Neural cell (in vitro differentiated cells): Measurements from ENCODE around the gene DNAJC3.

Source experiments
- CTCF ChIP-seq: fragments of 450-650 bp; IDR thresholded peaks from 2 replicates; pipeline ENCODE4 v1.5.1; 2014; ENCODE audit warnings: antibody characterized with exemption, mild to moderate bottlenecking, moderate library complexity; ENCODE audit not compliant: poor library complexity, severe bottlenecking
- EZH2 ChIP-seq: fragments of 200-600, 300-800 bp; shearing (Covaris generic), sonication (generic); IDR thresholded peaks from 2 replicates; pipeline ENCODE4 v1.6.1; 2014; ENCODE audit warnings: antibody characterized with exemption, low read length, borderline replicate concordance, mild to moderate bottlenecking; ENCODE audit not compliant: insufficient read depth, poor library complexity, severe bottlenecking
- POLR2AphosphoS5 ChIP-seq: IDR thresholded peaks from 2 replicates; pipeline ENCODE4 v1.6.1; 2012
- RAD21 ChIP-seq: fragments of 450-650 bp; conservative IDR thresholded peaks from 2 replicates; pipeline ENCODE4 v1.6.1; 2014; ENCODE audit warnings: antibody characterized with exemption, mild to moderate bottlenecking, moderate library complexity

- TF ChIP-seq POLR2AphosphoS5 (no peak), EZH2 (no peak), CTCF (no peak), RAD21 (no peak)
Measured at GRCh38 chr13:95743192-95743591, 66.3 kb downstream of the DNAJC3 start.
